Left colon (tissue), 2 donors: ENCODE results near the gene VPS35L. TPM values are rescaled to one million over a fixed set of nuclear protein-coding genes. Genes with fewer than 3 reads are reported as not detected.

Source experiments
- ATAC-seq: fragments of 200-7000 bp; cut with Tn5 transposase; one replicate; pipeline ENCODE4 v1.9.1; 2020; ENCODE audit warnings: mild to moderate bottlenecking, moderate library complexity
- DNase-seq, 2 donors: peaks; one replicate each; pipeline ENCODE4 v3.0.0-alpha.2; 2020
- intact Hi-C, 2 donors: fragments of 100-400 bp; cut with DNase I in 1 of 2; cut with micrococcal nuclease in 1 of 2; formaldehyde crosslinking; loops; one replicate each; pipeline versions ENCODE4 v1.11.2 to v1.14.0; 2022; cut with DNase I, micrococcal nuclease
- long read RNA-seq: library from polyadenylated mRNA; unstranded; transcript quantifications from one replicate; pipeline ENCODE4 v2.0.0, GENCODE V29; 2021
- total RNA-seq, 2 donors: library from RNA; stranded (reverse); fragmentation: NEBNext Ultra II Directional; extraction: Animal tissue kit (Norgen Biotek cat#: 25700); gene quantifications; one replicate each; pipeline ENCODE4 v1.2.1, GENCODE V29; 2021
- donor health status: DM: no; HTN: no; CAD: no.
- donor health status: DM: yes; HTN: yes; CAD: no.

The VPS35L gene, protein sequence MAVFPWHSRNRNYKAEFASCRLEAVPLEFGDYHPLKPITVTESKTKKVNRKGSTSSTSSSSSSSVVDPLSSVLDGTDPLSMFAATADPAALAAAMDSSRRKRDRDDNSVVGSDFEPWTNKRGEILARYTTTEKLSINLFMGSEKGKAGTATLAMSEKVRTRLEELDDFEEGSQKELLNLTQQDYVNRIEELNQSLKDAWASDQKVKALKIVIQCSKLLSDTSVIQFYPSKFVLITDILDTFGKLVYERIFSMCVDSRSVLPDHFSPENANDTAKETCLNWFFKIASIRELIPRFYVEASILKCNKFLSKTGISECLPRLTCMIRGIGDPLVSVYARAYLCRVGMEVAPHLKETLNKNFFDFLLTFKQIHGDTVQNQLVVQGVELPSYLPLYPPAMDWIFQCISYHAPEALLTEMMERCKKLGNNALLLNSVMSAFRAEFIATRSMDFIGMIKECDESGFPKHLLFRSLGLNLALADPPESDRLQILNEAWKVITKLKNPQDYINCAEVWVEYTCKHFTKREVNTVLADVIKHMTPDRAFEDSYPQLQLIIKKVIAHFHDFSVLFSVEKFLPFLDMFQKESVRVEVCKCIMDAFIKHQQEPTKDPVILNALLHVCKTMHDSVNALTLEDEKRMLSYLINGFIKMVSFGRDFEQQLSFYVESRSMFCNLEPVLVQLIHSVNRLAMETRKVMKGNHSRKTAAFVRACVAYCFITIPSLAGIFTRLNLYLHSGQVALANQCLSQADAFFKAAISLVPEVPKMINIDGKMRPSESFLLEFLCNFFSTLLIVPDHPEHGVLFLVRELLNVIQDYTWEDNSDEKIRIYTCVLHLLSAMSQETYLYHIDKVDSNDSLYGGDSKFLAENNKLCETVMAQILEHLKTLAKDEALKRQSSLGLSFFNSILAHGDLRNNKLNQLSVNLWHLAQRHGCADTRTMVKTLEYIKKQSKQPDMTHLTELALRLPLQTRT
- 10 to 100 TPM; 51.1 to 53.0 TPM for total RNA-seq
- long read RNA-seq, transcript VPS35L-203 (31 exons, 3,855 nt), result major isoform, 22 of 41 reads
- long read RNA-seq, partial matches to known transcripts, result 13 of 41 reads
- long read RNA-seq, other reads (novel, unspliced or antisense), result 6 of 41 reads

DNA sequence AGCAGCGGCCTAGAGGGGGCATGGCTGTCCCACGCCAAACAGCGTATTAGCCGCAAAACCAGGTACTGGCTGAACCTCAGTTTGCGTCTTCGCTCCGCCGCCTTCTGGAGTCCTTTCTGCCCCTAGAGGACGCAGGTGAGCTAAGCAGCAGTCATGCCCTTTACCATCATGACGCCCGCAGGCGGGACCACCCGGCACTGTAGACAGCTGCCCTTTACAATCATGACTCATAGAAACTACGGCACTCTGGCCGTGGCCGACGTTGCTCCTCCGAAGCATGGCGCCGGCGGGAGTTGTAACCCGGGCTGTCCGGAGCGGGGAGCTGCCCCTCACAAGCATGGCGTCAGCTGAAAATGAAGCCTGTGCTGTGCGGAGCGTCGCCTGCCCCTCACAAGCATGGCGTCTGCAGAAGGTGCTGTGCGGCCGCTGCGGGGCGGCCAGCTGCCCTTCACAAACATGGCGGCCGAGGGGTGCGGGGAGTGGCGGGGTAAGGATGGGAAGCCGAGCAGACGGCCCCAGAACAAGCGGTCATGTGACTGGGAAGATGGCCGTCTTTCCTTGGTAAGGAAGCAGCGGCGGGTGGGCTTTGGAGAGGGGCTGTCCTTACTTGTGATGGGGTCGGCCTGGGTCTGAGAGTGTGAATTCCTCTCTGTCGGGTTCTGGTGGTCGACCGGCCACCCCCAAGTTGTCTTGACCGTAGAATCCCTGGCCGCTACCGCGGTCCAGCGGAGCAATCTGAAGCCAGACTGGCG, at the start of gene VPS35L:
TSS of gene VPS35L (plus strand) at position 518 of the 752 bp plus-strand sequence. CDS start at position 545, 27 bp downstream.
- intact Hi-C loops, result no loop called here
- DNase-seq (peak; percentile 98 to 99), ATAC-seq (peak; percentile 96)

GRCh38 chr16:19506965-19507364, 48.5 kb upstream of the VPS35L start:
- DNase-seq (no peak), ATAC-seq (no peak)
- intact Hi-C loops, result loop anchor here in 1 of 2 donors (10.0 kb wide), 1 partner anchor 122 kb away; no protein-coding TSS in a partner anchor

- DNase-seq (no peak), ATAC-seq (peak; percentile 30)
- intact Hi-C loops, result loop anchor here in 1 of 2 donors (10.0 kb wide), 1 partner anchor 123 kb away; no protein-coding TSS in a partner anchor
Observed at GRCh38 chr16:19507867-19508266, 47.6 kb upstream of the VPS35L start.

- no peak for DNase-seq
- ATAC-seq, result no peak
- intact Hi-C loops, result no loop called here
Observed at GRCh38 chr16:19512297-19512696, 43.2 kb upstream of the VPS35L start.

DNA sequence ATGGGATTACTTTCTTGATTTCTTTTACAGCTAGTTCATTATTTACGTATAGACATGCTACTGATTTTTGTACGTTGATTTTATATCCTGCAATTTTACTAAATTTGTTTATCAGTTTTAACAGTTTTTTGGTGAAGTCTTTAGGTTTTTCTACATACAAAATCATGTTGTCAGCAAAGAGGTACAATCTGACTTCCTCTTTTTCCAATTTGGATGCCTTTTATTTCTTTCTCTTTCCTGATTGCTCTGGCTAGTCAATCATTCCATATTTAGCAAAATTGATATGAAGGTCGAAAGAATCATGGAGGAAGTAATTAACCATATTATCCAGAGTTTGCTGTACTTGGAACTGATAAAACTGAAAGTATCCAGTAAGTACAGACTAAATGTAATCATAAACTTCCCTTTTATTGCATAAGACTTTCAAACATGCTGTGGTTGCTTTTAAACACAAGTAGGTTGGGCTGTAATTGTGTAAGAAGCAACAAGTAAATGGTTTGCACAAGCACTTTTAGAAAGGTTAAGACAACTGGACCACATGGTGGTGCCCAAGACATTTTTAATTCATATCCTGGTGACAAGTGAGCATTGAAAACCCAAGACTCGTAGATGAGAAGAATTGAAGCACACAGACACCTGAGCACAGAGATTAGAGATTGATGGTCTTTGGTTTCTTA, 42.0 kb upstream of the VPS35L start:
- ATAC-seq (peak; percentile 83), DNase-seq (no peak)
- intact Hi-C loops, result no loop called here

GRCh38 chr16:19515757-19516156, 39.7 kb upstream of the VPS35L start:
- intact Hi-C loops, result no loop called here

DNA sequence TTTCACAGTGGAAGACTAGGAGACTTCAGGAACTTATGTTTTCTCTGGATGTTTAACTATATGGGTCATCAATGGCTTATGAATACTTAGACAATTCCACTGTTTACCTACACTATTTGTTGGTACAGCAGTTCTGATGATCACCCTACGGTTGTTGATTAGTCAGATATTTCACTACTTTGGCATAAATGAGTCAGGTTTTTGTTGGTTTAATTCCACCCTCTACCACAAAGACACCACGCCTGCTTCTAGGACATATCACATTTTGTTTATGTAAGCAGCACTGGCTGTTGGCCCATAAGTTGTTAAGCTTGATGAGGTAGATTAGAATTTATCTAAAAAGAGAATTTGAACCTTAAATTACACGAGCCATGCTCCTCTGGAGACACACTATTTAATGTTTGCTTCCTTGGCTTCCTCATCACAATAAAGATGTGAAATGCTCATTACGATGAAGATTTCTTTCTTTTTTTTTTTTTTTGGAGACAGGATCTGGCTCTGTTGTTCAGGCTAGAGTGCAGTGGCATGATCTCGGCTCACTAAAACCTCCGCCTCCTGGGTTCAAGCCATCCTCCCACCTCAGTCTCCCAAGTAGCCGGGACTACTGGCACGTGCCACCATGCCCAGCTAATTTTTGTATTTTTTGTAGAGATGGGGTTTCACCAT, 37.9 kb upstream of the VPS35L start:
- intact Hi-C loops, result no loop called here
- ATAC-seq (no peak), DNase-seq (no peak)

More at GRCh38 chr16:19515757-19516156, 39.7 kb upstream of the VPS35L start:
- no peak for DNase-seq
- peak; percentile 65 for ATAC-seq

DNA sequence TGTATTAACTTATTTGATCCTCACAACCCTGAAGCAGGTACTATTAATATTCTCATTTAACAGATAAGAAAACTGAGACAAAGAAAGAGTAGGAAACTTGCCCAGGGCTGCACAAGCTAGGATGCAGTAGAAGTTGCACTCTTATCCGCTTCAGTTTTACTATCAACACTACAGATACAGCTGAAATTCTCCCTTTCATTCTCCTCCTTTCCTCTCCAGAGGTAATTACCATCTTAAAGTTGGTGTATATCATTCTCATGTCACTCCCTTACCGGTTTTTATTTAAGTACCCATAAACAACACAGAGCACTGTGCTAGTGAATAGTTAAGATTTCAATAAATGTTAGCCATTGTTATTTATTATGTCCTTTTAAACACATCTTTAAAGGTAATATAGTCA, 37.1 kb upstream of the VPS35L start:
- DNase-seq, result no peak
- intact Hi-C loops, result no loop called here
- ATAC-seq, result no peak

GRCh38 chr16:19520861-19521331, 34.6 kb upstream of the VPS35L start:
- intact Hi-C loops, result no loop called here
- ATAC-seq (peak; percentile 58), DNase-seq (peak; percentile 59 to 80)

- intact Hi-C loops, result no loop called here
- ATAC-seq, result peak; percentile 74
- DNase-seq, result peak; percentile 95 to 98
Observed at GRCh38 chr16:19521471-19522396, 33.8 kb upstream of the VPS35L start, which contains the start of gene GDE1. TSS of gene GDE1 (minus strand) at chr16:19522098. CDS start at chr16:19521964, 134 bp downstream.

DNA sequence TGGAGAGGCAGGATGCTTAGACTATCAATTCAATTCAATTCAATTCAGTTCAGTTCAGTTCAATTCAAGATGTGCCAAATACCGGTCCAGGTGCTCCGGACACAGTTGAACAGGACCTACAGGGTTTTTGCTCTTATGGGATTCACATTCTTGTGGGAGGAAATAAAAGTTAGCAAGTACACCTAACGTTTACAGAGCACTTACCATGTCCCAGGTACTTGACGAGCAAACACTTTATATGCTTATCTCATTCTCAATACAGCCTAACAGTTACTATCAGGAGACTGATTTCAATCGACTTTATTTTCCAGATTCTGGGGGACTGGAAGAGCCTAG, 33.1 kb upstream of the VPS35L start:
- no peak for ATAC-seq
- intact Hi-C loops, result no loop called here
- DNase-seq, result no peak

- ATAC-seq (no peak), DNase-seq (no peak)
- intact Hi-C loops, result no loop called here
Observed at GRCh38 chr16:19522760-19523159, 32.7 kb upstream of the VPS35L start.

GRCh38 chr16:19523184-19523558, 32.3 kb upstream of the VPS35L start:
- intact Hi-C loops, result no loop called here
- DNase-seq (peak in 1 of 2 donors; percentile 43), ATAC-seq (no peak)

GRCh38 chr16:19523559-19524355, 31.7 kb upstream of the VPS35L start, which contains the start of gene CCP110:
TSS of gene CCP110 (plus strand) at chr16:19523942. CDS start at chr16:19527882, 3,940 bp downstream.
- peak; percentile 73 for ATAC-seq
- intact Hi-C loops, result no loop called here
- DNase-seq, result peak; percentile 97 to 98

GRCh38 chr16:19524356-19524615, 31.2 kb upstream of the VPS35L start:
- intact Hi-C loops, result no loop called here
- no peak for DNase-seq
- ATAC-seq, result no peak
